GM19452 (cell line): ENCODE results near the gene ERVW-1.

Experiments used
- ATAC-seq: cut with Tn5 transposase; IDR thresholded peaks from one replicate; pipeline ENCODE4 v1.9.1; 2021; ENCODE audit not compliant: unreplicated experiment

Gene ERVW-1

DNA sequence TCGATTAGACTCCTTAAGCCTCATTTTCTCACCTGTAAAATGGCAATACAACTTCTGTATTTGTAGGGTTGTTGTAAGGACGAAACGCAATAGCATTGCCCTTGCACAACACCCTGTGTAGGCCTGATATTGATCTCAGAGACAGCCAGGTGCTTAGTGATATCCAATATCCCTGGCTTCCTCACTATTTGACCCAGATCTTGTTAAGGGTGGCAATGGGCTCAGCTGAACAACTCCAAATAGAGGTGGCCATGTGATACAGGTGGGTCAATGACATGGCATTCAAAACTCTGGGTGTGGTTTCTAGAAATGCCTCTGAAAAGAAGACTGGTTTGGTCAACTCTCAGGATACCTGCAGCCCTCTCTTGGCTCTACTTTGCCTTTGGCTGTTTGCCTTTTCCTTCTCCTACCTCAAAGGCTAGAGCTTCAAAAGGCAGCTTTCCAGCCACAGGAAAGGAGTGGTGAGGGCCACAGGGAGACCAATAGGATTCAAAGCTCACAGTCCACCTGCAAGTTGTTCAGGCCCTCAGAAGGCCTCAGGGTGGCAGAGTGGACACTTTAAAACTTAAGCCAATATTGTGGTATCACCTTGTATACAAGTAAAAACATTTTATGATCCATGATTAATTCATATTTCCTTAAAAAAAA lies 45.3 kb downstream of the ERVW-1 start:
- no peak for ATAC-seq

DNA sequence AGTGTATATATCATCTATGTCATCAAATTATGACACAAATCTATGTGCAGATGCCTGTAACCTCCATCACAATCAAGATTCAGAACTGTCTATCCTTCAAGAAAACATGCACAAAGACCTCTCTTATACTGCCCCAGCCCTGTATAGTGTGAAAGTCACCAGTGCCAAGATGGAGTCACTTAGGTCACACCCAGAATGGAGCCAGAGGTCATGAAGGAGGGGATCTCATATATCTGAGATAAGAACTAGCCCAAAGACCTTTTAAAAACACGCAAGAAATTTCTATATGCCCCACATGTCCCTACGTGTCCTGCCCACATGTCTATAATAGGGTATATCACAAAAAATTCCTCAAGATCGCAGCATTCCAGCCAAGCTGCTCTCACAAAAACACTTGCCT lies 50.6 kb downstream of the ERVW-1 start:
- ATAC-seq = no peak

DNA sequence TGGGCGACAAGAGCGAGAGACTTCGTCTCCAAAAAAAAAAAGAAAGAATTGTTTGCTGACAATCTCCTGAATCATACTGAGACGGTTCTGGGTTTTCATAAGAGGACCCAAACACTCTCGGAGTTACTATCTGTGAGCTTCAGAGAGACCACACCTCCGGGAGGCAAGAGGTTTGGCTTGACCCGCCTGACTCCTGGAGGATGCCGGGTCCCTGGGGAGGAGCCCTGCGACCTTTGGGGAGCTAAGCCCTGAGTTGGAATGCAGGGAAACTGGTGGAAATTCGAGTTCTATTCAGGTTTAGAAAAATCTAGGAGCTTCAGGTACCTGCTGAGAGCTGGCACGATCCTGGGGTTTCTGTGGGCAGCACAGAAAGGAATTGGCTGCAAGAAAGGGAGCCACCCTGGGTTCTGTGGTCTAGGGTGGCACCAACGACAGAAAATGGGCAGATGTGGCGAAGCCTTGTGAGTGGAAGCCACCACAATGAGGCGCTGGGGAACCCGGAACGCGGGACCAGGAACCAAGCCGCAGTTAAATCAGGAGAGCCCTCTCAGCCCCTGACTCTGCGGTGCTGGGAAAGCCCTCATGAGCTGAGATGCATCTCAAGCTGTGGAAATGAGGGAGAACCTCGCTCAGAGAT lies 52.3 kb downstream of the ERVW-1 start:
- ATAC-seq = no peak

DNA sequence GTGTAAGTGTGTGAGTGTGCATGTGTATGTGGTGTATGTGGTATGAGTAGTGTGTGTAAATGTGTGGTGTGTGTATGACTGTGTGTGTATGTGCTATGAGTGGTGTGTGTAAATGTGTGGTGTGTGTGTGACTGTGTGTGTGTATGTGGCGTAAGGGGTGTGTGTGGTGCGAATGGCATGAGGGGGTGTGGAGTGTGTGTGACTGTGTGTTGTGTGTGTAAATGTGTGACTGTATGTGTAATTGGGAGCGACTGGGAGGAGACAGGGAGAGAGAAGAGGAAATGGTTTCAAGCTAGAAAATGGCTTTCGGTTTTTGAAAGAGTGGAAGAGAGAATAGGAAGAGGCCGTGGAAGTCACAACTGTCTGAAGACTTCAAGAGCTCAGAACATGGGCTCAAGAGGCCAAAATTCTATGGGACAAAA lies 54.0 kb downstream of the ERVW-1 start:
- ATAC-seq = no peak

DNA sequence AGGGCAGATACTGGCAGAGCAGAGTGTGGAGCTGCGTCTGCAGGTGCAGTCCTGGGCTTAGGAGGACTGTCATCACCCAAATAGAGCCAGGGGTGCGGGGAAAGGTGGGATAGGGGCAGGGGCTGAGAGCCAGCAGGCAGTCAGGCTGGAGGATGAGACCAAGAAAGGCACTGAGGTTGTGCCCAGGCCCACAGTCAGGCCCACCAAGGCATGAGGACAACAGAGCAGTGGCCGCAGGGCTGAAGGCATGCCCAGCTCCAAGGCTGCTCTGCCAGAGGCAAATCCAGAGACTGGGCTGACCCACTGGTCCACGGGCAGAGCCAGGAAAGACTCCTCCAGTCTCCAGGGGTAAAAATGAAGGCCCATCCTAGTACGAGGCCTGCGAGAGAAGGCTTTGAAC lies 54.8 kb downstream of the ERVW-1 start:
- ATAC-seq = no peak

DNA sequence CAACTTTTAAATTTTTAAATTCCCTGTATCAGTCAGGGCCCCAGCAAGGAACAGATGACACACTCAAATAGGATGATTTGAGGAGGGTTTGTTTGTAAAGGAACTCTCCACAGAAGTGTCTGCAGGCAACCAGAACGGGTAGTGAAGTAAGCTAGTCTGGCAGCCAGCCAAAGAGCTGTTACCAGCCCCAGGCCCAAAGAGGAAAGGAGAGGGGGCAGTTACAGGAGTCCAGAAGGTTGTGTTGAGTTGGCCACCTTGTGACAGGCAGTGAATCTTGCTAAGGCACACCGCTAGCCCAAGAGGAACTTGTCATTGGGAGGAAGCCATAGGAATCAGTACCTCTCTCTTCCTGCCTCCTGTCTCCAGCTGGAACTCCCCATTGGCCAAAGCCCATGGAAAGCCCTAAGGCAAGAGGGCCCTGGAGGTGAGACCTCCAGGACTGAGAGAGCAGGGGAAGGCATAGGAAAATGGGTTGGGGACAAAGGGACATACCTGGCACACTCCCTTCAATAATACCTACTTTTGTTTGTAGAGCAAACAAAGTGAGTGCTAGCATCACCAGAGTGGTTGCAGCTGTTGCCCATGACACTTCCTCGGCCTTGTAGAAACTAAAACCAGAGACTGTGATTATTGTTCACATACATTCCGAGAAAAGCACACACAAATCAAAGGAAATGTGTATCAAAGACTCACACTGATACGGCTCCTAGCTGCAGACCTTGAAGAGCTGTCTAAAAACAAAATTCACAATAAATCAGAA lies 55.9 kb downstream of the ERVW-1 start:
- no peak for ATAC-seq
